Inferior parietal cortex (tissue), 1 donor: Measurements from ENCODE around the gene KRTAP8-1.

Experiments
- DNase-seq: peaks from one replicate; pipeline ENCODE4 v3.0.0-alpha.2; 2016; ENCODE audit errors: extremely low spot score

Gene KRTAP8-1

GRCh38 chr21:30813174-30813573, at the start of gene KRTAP8-1:
Gene KRTAP8-1, minus strand, starts transcription at chr21:30813274. Its CDS starts 54 bp downstream, at chr21:30813220.
- no peak for DNase-seq

DNA sequence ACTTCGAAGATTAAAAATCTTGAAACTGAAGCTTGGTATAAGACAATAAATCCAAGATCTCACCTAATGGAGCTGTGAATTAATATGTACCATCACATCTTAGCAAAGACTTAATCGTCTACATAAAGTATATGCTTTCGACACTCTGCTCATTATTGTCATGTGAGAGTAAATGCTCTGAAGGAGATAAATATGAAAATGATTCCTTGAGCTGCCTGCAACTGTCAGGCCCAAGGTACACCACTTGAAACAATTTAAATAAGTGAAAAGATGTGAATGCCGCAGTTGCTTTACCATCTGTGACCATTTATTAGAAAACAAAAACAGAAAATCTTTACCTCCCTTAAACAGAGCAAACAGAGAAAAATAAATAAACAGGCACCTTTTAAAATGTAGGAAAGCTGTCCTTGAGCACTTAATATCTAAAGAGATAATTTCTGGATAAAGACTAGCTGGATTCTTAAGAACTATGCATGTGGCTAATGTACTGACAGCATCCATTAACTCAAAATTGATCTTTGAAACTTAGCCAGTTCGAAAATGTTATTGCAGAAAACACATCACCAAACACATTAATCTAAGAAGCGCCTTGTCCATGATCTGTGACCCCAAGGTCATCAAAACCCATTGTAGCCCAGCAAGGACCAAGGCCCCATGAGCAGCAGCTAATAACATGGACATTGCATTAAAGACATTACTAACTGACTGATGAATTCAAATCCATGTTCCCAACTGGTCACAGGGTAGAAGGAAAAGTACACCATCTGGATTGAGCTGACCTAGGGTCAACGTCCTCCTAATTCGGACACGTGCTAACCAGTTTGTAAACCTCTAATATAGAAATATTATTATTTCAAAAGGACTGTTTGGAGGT, 34.8 kb upstream of the KRTAP8-1 start:
- no peak for DNase-seq

- no peak for DNase-seq
These were observed 29.9 kb upstream of the KRTAP8-1 start for GRCh38 chr21:30842990-30843389.

DNA sequence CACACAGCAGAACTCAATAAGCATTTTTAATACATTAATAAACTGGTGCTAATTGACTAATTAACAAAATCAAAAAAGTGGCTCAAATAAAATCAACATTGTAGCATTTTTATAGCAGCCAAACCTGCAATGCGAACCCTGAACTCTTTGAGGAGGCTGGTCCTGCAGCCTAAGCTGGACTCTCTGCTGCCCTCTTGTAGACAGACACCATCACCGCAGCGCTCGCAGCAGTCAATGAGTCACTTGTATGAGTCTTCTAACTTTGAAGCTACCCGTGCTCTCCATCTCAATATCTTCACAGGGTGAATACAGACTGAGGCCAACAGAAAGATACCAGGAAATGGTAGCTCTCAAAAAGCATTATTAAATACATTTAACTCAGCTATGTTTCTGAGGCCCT, 26.2 kb upstream of the KRTAP8-1 start:
- DNase-seq, result no peak

DNA sequence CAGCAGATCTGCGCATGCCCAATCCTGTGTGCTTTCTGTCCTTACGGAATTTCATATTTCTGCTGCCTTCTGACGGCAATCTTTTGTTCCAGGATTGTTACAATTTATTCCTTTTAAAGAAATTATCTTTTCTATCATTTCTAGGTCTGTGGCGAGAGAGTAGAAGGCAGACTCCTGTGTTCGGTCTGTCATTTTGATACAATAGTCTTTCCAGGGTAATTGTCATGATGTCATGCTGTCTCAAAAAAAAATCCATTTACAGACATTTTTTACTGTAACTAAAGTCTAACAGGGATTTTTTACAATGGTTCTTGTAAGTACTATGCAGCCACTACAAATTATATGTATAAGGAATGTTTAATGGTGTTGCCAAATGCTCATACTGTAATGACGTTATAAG, 25.5 kb upstream of the KRTAP8-1 start:
- no peak for DNase-seq

DNA sequence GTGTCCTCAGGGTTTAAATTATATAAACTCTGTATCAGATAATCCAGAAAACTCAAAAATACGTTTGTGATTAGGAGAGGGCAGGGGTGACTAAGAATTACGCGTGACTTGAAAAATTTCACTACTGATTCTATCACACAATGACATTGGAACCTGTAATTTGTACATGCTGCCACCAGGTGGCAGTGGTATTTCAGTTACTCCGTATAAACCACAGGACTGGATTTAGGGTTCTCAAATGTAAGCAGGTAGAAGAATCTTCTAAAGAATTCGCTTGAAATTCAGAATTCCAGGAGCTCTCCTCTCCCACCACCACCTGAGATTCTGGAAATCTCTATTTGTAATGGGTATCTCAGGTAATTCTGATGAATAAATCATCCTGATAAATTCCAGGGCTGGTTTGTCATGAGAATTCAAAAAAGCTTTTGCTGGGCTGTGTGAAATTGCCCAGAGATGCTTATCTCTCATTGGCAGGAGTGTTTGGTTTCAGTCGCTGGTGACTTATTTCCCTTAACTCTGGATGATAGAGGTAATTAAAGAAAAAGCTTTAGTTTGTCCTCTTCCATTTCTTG, 18.2 kb upstream of the KRTAP8-1 start:
- DNase-seq, result no peak

DNA sequence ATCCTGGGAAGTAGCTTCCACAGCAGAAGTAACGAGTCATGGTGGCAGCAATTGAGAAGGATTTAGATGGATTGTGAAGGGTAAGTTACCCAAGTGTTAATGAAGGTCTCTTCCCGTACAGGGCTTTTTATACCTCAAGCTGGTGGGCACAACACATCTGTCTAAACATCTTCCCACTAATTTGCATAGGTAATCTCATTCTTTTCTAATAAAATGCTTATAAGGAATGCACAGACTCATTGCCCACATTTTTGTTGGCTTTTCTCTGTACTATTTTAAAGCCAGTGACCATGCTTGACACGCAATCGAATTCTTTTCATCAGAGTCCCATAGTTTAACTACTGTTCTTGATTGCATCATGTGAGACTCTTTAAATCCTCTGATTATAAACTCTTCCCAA, 16.6 kb upstream of the KRTAP8-1 start, which contains the start of gene KRTAP7-1:
Gene KRTAP7-1 (minus strand): TSS at position 101 of the 400 bp plus-strand sequence. CDS start 61 bp downstream, at position 40.
- no peak for DNase-seq

DNA sequence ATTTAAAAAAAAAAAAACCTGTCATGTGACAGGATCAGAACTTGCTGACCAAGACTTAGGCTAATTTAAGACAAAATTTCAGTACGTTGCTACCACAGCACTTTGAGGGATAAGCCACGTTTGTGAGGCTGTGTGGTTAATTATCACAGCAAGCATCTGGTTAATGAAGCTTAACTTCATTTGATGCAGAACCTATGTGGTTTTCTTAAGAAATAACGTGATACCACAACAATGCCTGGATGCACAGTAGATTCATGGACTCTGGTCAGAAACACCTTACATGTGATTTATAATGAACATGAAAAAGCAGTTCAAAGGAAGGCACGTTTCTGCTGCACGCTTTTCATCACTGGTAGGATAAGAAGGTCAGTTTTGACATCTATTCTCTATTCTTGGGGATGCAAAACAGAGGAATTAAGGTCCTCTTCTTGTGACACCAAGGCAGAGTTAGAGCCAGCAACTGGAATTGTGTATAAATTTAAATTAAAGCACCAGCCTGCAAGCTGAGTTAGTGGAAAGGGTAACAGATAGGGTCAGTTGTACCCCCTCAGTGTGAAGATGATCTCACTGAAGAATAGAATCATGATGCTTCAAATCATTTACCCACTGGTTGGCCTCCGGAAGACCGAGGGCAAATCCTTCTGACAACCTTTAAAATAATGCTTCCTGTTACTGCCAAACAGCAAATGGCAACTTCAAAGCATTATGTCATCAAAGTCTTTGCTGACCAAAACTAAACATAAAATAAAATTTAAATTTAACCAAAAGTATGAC, 6.0 kb upstream of the KRTAP8-1 start:
- DNase-seq, result no peak

GRCh38 chr21:30800605-30801004, 12.5 kb downstream of the KRTAP8-1 start:
- DNase-seq, result no peak

GRCh38 chr21:30793581-30794314, 19.3 kb downstream of the KRTAP8-1 start:
- no peak for DNase-seq

DNA sequence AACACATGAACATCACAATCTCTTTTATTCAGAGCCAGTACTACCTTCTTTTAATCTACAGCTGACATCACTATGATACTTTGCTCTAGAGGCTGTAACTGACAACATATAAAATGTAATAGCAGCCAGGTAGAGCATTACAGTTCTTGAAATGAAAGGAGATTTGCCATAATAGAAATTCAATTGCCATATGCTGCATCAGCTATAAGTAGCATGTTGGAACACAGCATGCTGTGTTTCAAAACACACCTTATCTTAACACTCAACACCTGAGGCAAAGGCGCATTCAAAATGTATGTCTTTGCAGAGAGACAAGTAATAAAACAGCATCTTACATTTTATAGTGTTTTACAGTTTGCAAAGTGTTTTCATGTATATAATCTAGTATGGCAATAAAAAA, 33.8 kb downstream of the KRTAP8-1 start:
- DNase-seq, result no peak

- no peak for DNase-seq
These were observed 43.2 kb downstream of the KRTAP8-1 start for GRCh38 chr21:30769724-30770431.
